Right lobe of liver (tissue), 6 donors: ENCODE data around the gene SELENOM. TPM values are rescaled to one million over a fixed set of nuclear protein-coding genes. Genes with fewer than 3 reads are reported as not detected.

Source experiments
- ATAC-seq, 4 donors: fragments of 200-7000 bp; cut with Tn5 transposase; one replicate each; pipeline ENCODE4 v1.9.1; 2020; ENCODE audit warnings: mild to moderate bottlenecking in 4 of 4, moderate library complexity in 4 of 4
- DNase-seq, 3 donors: peaks; one replicate each; pipeline ENCODE4 v3.0.0-alpha.2; 2020
- H3K27ac ChIP-seq, 3 donors: fragments of 200-600 bp; one replicate each; pipeline ENCODE4 v1.8.0; 2022
- H3K27me3 ChIP-seq, 2 donors: fragments of 200-600 bp; one replicate each; pipeline ENCODE4 v1.8.0; 2022
- H3K36me3 ChIP-seq, 4 donors: fragments of 200-600 bp; sonication (generic) in 1 of 4; one replicate each; pipeline versions ENCODE4 v1.5.1 to v1.8.0; 2017 to 2022; ENCODE audit warnings: control low read depth in 1 of 4
- H3K4me1 ChIP-seq, 4 donors: fragments of 200-600 bp; sonication (generic) in 1 of 4; one replicate each; pipeline versions ENCODE4 v1.5.1 to v1.8.0; 2017 to 2022; ENCODE audit warnings: control low read depth in 1 of 4
- H3K4me3 ChIP-seq, 3 donors: fragments of 200-600 bp; one replicate each; pipeline ENCODE4 v1.8.0; 2022
- H3K9me3 ChIP-seq, 4 donors: fragments of 200-600 bp; sonication (generic) in 1 of 4; one replicate each; pipeline versions ENCODE4 v1.5.1 to v1.8.0; 2017 to 2022; ENCODE audit warnings: control low read depth in 1 of 4
- POLR2A ChIP-seq: fragments of 450-650 bp; IDR thresholded peaks from one replicate; pipeline ENCODE4 v1.6.1; 2017; ENCODE audit warnings: antibody characterized with exemption, mild to moderate bottlenecking
- WGBS: methylation state at CpG from one replicate; pipeline ENCODE4 v1.1.6; 2018; ENCODE audit warnings: low coverage, low lambda C conversion rate; ENCODE audit not compliant: insufficient coverage; ENCODE audit errors: missing lambda C conversion rate; 5-methylcytosine and 5-hydroxymethylcytosine counted together
- intact Hi-C, 2 donors: fragments of 100-400 bp; cut with DNase I; formaldehyde crosslinking; loops; one replicate each; pipeline versions ENCODE4 v1.11.2 to v1.14.1; 2022
- total RNA-seq, 6 experiments: library from RNA; depleted of rRNA in 2 of 6; stranded (reverse); fragments of >200 nt in 2 of 6; fragmentation: NEBNext Ultra II Directional in 3 of 6; extraction: Animal tissue kit (Norgen Biotek cat#: 25700) in 3 of 6; gene quantifications; one replicate each; pipeline versions ENCODE4 v1.1.0 to v1.2.4, GENCODE V29; 2016 to 2023
- TF ChIP-seq, protein P1 (sequence below), 4 donors: fragments of 200-600 bp in 3 of 4; fragments of 450-650 bp in 1 of 4; IDR thresholded peaks; one replicate each; pipeline versions ENCODE4 v1.5.1 to v1.8.0; 2016 to 2022; ENCODE audit warnings: antibody characterized with exemption in 4 of 4, mild to moderate bottlenecking in 2 of 4
- donor health status: DM: no; HTN: yes; CAD: no.
- donor health status: DM: no; HTN: no; CAD: no.
- donor health status: DM: no; HTN: no; CAD: no.
- donor health status: DM: no; HTN: yes; CAD: no.
- donor health status: DM: no; HTN: yes; CAD: no.

The SELENOM gene
- total RNA-seq, 6 experiments from 2014 or later: 4.7 to 52.0 (median 9.4) TPM

DNA sequence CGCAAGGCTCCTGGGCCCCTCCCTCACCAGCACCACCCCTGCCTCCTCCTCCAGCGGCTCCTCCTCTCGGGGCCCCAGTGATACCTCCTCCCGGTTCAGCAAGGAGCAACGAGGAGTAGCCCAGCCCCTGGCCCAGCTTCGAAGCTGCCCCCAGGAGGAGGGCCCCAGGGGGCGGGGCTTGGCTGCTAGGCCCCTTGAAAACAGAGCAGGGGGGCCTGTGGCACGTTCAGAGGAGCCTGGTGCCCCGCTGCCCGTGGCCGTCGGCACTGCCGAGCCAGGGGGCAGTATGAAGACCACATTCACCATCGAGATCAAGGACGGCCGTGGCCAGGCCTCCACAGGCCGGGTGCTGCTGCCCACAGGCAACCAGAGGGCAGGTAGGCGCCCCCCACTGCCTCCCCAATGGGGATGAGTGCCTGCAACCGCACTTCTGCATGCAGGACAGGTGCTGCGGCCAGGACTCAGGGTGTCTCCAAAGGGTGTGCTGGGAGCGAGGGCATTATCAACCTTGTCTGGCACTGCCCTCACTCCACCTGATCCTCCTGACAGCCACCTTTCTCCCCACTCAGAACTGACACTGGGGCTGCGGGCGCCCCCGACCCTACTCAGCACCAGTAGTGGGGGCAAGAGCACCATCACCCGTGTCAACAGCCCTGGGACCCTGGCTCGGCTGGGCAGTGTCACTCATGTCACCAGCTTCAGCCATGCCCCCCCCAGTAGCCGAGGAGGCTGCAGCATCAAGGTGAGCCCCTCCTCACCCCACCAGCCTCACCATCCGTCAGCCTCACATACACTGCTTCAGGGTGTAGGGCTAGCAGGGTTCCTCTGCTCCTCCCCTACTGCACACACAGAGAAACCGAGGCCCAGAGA, 16.0 kb downstream of the SELENOM start:
- H3K4me3 ChIP-seq: no peak overlapping the region
- H3K4me1 ChIP-seq: no peaks in the 10 kb centered on the region
- H3K9me3 ChIP-seq: no peaks in the 10 kb centered on the region
- no peaks in the 10 kb centered on the region for H3K27me3 ChIP-seq
- no peak for DNase-seq
- H3K27ac ChIP-seq: no peak overlapping the region
- ATAC-seq: no peak
- intact Hi-C loops: loop anchor here (10.0 kb wide), 2 partner anchors 53 to 143 kb away; partner anchors contain the start of gene PLA2G3 (in 1 of the 2)
- peaks cover 0 to 5% (median 0%) of the 10 kb centered on the region in 4 donors for H3K36me3 ChIP-seq
- no peak for TF ChIP-seq POLR2A
- TF ChIP-seq, protein P1, sequence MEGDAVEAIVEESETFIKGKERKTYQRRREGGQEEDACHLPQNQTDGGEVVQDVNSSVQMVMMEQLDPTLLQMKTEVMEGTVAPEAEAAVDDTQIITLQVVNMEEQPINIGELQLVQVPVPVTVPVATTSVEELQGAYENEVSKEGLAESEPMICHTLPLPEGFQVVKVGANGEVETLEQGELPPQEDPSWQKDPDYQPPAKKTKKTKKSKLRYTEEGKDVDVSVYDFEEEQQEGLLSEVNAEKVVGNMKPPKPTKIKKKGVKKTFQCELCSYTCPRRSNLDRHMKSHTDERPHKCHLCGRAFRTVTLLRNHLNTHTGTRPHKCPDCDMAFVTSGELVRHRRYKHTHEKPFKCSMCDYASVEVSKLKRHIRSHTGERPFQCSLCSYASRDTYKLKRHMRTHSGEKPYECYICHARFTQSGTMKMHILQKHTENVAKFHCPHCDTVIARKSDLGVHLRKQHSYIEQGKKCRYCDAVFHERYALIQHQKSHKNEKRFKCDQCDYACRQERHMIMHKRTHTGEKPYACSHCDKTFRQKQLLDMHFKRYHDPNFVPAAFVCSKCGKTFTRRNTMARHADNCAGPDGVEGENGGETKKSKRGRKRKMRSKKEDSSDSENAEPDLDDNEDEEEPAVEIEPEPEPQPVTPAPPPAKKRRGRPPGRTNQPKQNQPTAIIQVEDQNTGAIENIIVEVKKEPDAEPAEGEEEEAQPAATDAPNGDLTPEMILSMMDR (IDR thresholded peaks at IDR 0.05): no peak
- WGBS: 100% methylated on average over 1 of the region's 29 CpGs

DNA sequence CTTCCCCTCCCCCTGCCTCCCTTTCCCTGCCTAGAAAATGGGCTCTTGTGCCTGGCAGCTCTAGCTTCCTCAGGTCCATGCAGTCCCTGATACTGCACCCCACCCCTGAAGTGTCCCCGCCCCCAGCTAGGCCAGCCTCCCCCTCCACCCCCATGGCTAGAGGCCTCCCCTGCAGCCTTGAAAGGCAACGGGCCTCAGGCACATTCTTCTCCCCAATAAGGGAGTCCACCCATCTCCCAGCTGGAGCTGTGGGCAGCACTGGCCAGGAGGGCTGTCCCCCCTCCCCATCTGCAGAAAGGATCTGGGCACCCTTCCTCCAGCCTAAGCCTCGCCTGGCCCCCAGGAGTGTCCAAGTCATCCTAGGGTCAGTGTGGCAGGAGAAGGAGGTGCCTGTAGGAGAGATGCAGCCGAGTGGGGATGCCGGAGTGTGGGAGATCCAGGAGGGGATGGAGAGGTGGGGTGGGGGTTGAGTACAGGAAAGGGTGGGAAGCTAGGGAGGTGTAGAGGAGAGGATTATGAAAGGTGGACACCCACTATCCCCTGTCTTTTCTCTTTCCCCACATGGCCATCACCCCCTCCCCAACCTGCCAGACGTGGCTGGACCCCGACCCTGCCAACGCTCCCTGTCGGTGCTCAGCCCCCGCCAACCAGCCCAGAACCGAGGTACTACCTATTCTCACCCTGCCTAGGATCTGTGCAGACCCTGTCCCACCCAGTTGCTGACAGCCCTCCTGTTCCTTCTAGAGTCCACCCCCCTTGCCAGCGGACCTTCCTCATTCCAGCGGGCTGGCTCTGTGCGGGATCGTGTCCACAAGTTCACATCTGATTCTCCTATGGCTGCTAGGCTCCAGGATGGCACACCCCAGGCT, 16.9 kb downstream of the SELENOM start:
- no peaks in the 10 kb centered on the region for H3K27me3 ChIP-seq
- DNase-seq: no peak
- H3K36me3 ChIP-seq: peaks cover 0 to 3% (median 0%) of the 10 kb centered on the region in 4 donors
- no peak overlapping the region for H3K4me3 ChIP-seq
- no peaks in the 10 kb centered on the region for H3K4me1 ChIP-seq
- H3K27ac ChIP-seq: no peak overlapping the region
- no peaks in the 10 kb centered on the region for H3K9me3 ChIP-seq
- intact Hi-C loops: loop anchor here (10.0 kb wide), 2 partner anchors 54 to 144 kb away; partner anchors contain the start of gene PLA2G3 (in 1 of the 2)
- 82% methylated on average over 3 of the region's 15 CpGs for WGBS
- ATAC-seq: no peak
- TF ChIP-seq POLR2A: no peak
- TF ChIP-seq, protein P1 (IDR thresholded peaks at IDR 0.05): no peak

DNA sequence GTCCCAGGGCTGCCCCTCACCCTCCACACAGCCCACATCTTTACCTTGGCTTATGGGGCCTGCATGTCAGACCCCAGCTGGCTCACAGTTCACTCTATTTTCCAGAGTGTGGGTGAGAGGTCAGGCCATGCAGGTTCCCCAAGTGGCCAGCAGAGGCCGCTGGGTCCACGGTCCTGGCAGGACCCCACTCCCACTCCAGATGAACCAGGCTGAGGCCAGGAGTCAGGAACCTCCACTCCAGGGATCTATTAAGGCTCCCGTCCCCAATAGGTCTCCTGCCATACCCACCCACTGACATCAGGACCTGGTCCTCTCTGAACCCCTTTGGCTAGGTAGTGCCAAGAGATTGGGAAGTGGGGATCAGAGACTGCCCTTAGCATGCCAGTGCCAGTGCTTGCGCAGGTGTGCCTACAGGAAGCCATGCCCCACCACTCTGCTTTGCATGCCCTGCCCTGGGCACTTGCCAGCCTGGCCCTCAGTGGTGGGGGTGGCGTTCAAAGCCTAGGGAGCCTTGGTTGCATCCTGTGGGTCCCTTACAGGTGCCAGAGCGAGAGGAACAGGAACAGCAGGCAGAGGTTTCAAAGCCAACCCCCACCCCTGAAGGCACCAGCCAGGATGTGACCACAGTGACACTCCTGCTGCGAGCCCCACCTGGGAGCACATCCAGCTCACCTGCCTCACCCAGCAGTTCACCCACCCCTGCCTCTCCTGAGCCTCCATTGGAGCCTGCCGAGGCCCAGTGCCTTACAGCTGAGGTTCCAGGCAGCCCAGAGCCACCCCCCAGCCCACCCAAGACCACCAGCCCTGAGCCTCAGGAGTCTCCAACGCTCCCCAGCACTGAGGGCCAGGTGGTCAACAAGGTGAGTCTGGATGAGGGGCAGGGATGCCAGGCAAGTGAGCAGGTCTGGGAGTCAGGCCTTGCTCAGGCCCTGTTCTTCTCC, 17.9 kb downstream of the SELENOM start:
- DNase-seq (peak in 1 of 3 donors; percentile 64), ATAC-seq (peak; percentile 51 to 63 (median 52))
- no peak overlapping the region for H3K27ac ChIP-seq
- intact Hi-C loops: loop anchor here (5.0 to 10.0 kb wide), 3 partner anchors 55 to 145 kb away; partner anchors contain the start of gene PLA2G3 (in 1 of the 2)
- no peaks in the 10 kb centered on the region for H3K9me3 ChIP-seq
- H3K4me3 ChIP-seq: no peak overlapping the region
- H3K4me1 ChIP-seq: no peaks in the 10 kb centered on the region
- H3K36me3 ChIP-seq: no peaks in the 10 kb centered on the region
- TF ChIP-seq, protein P1 (IDR thresholded peaks at IDR 0.05): peak; percentile 80 to 88 (median 84)
- no peak for TF ChIP-seq POLR2A
- no peaks in the 10 kb centered on the region for H3K27me3 ChIP-seq
- 7% methylated on average over 2 of the region's 9 CpGs for WGBS
